Astrocyte (in vitro differentiated cells and primary cell): Measurements from ENCODE around the gene DUS4L.

ENCODE experiments used
- EZH2 ChIP-seq: IDR thresholded peaks from 2 replicates; pipeline ENCODE4 v1.6.1; 2012; ENCODE audit warnings: mild to moderate bottlenecking, low read length, inconsistent platforms; ENCODE audit not compliant: insufficient read depth
- TF ChIP-seq, protein P1 (sequence below): IDR thresholded peaks from 2 replicates; pipeline ENCODE4 v1.5.1; 2011; ENCODE audit warnings: low read depth, mild to moderate bottlenecking, inconsistent platforms, low read length, moderate library complexity; ENCODE audit not compliant: insufficient read depth

DNA sequence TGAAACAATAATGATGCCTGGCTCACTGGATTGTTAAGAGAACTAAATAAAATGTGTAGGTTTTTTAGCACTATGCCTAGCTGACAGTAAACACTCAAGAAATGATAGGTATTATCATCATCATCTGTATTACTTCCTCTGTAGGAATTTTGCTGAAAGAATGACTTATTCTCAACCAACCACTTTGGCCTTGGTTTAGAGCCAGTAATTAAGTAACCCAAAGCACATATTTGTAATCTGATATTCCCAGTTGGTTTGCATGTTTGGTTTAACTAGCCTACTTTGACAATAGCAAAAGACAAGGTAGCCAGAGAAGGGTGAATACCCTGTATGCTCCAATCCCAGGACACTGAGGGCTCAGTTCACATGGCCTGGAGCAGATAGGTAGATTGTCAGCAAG is 50.7 kb downstream of the DUS4L start:
- TF ChIP-seq, protein P1, sequence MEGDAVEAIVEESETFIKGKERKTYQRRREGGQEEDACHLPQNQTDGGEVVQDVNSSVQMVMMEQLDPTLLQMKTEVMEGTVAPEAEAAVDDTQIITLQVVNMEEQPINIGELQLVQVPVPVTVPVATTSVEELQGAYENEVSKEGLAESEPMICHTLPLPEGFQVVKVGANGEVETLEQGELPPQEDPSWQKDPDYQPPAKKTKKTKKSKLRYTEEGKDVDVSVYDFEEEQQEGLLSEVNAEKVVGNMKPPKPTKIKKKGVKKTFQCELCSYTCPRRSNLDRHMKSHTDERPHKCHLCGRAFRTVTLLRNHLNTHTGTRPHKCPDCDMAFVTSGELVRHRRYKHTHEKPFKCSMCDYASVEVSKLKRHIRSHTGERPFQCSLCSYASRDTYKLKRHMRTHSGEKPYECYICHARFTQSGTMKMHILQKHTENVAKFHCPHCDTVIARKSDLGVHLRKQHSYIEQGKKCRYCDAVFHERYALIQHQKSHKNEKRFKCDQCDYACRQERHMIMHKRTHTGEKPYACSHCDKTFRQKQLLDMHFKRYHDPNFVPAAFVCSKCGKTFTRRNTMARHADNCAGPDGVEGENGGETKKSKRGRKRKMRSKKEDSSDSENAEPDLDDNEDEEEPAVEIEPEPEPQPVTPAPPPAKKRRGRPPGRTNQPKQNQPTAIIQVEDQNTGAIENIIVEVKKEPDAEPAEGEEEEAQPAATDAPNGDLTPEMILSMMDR: no peak
- TF ChIP-seq EZH2: no peak
